ENCODE data around the gene VGLL2.

- no peak for TF ChIP-seq BHLHE40 (IDR thresholded peaks at IDR 0.05; ENCODE audit: borderline replicate concordance)
- no peak for TF ChIP-seq ZNF384 (IDR thresholded peaks at IDR 0.05)
- no peak for TF ChIP-seq TARDBP (IDR thresholded peaks at IDR 0.05)
- no peak for TF ChIP-seq PKNOX1 (IDR thresholded peaks at IDR 0.05)
- TF ChIP-seq CTBP1 (IDR thresholded peaks at IDR 0.05; ENCODE audit: borderline replicate concordance), result no peak
- no peak for TF ChIP-seq FOXM1 (IDR thresholded peaks at IDR 0.05; ENCODE audit: borderline replicate concordance)
- TF ChIP-seq HDGF (IDR thresholded peaks at IDR 0.05; ENCODE audit: borderline replicate concordance), result no peak
- TF ChIP-seq SP1 (IDR thresholded peaks at IDR 0.05), result no peak
- no peak for TF ChIP-seq ARNT (IDR thresholded peaks at IDR 0.05)
- no peak for TF ChIP-seq FOXK2 (IDR thresholded peaks at IDR 0.05)
- no peak for TF ChIP-seq NFRKB (IDR thresholded peaks at IDR 0.05)
- no peak for TF ChIP-seq ELF4 (IDR thresholded peaks at IDR 0.05)
- TF ChIP-seq LEF1 (IDR thresholded peaks at IDR 0.05; ENCODE audit: borderline replicate concordance), result no peak
- TF ChIP-seq FOXA1 (IDR thresholded peaks at IDR 0.05), result no peak
Measured at GRCh38 chr6:117311726-117312125, 46.4 kb downstream of the VGLL2 start.

Measured in HEK293T (cell line).